COLO668 (cell line): ENCODE data around the gene APOBEC4.

Experiments
- DNase-seq: peaks from one replicate; lab custom pipeline; 2025; ENCODE audit not compliant: unreplicated experiment; lab: John Stamatoyannopoulos, UW

The APOBEC4 gene

GRCh38 chr1:183604815-183605214 lies 48.3 kb downstream of the APOBEC4 start:
- DNase-seq: no peak

GRCh38 chr1:183604038-183604808 lies 48.9 kb downstream of the APOBEC4 start:
- DNase-seq: no peak

DNA sequence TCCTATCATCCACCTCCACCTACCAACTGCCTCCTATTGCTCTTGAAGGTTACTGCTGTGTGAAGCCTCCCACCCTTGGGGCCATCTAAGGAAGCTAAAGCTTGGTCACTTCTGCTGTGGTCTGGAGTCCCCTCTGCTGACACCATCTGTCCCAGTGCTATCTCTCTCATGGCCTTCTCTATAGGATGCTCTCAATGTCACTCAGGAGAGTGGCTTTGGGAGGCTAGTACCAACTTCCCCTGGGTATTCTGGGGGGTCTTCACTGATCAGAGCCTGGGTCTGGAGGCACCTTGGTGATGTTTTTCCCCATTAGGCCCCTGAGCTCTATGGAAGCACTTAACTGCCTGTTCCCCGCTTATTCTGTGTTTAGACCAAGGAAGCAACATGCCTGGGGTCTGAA lies 50.6 kb downstream of the APOBEC4 start:
- DNase-seq: no peak

DNA sequence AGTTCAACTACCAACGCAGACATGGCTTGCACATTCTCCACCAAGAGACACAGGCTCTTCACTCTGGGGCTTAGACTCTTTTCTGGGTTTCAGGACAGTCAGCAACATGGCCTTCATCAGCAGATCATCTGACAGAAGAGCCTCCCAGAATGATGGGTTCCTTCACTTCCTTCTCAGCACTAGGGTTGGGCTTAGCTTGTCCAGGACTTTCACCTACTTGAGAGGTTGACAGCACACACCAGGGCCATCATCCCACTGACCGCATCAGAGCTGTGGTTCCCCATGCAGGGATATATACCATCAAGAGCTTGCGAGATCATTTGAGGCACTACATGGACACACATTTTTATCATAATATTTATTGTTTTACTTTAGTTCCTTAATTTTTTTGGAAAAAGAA lies 52.5 kb downstream of the APOBEC4 start:
- DNase-seq: no peak

GRCh38 chr1:183600136-183600535 lies 53.0 kb downstream of the APOBEC4 start:
- DNase-seq: no peak

GRCh38 chr1:183598386-183598785 lies 54.7 kb downstream of the APOBEC4 start:
- DNase-seq: no peak

DNA sequence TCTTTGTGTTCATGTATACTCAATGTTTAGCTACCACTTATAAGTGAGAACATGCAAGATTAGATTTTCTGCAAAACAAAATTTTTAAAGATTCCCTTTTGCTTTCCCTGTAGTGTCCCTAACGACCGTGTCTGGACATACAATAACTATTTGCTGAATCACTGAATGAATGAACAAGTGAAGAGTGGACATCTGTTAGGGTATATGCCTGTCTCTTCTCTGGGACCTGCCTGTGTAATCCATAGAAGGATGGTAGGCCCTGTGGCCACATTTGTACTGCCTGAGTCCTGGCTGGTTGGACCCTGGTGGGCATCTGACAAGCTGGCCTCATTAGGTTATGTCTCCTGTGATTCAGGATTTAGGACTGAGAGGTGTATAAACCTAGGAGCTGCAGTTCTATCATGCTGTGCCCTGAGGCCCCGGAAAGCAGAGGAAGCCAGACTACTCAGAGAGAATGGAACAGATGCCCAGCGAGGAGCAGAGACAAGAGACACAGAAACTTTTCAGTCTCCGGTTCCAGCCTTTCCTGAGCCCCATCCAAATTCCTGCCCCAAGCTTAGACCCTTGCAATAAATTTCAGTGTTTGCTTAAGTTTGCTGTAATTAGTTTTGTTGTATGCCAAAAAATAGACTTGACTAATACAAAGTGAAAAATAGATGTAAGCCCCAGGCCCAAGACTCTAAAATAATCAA lies 55.3 kb downstream of the APOBEC4 start:
- no peak for DNase-seq

GRCh38 chr1:183596500-183596899 lies 56.6 kb downstream of the APOBEC4 start:
- DNase-seq: no peak
